GM23338 (cell line): ENCODE data around the gene PRR22. TPM values are rescaled to one million over a fixed set of nuclear protein-coding genes. Genes with fewer than 3 reads are reported as not detected.

Experiments used
- ATAC-seq: fragments of 200-7000 bp; cut with Tn5 transposase; 3 replicates; pipeline ENCODE4 v1.9.1; 2020
- DNase-seq: peaks from one replicate; pipeline ENCODE4 v3.0.0-alpha.2; 2015; ENCODE audit warnings: low spot score
- H2AFZ ChIP-seq: fragments of 200-600 bp; sonication (generic); 2 replicates; pipeline ENCODE4 v1.8.0; 2016; ENCODE audit warnings: antibody characterized with exemption, mild to moderate bottlenecking, moderate library complexity
- H3F3A ChIP-seq: fragments of 200-600 bp; sonication (generic); replicated peaks from 2 replicates; pipeline ENCODE4 v1.8.0; 2017; ENCODE audit warnings: antibody characterized with exemption, mixed run types, low read depth
- H3K27ac ChIP-seq: fragments of 200-600 bp; sonication (generic); 2 replicates; pipeline ENCODE4 v1.6.1; 2016; ENCODE audit warnings: low read depth
- H3K27me3 ChIP-seq: fragments of 200-600 bp; sonication (generic); 2 replicates; pipeline ENCODE4 v1.8.0; 2016; ENCODE audit warnings: mild to moderate bottlenecking, mixed run types, moderate library complexity; ENCODE audit not compliant: insufficient read depth
- H3K36me3 ChIP-seq: fragments of 200-600 bp; sonication (generic); 2 replicates; pipeline ENCODE4 v1.8.0; 2016; ENCODE audit warnings: mild to moderate bottlenecking; ENCODE audit not compliant: insufficient read depth
- H3K4me1 ChIP-seq: fragments of 200-600 bp; sonication (generic); 2 replicates; pipeline ENCODE4 v1.8.0; 2016; ENCODE audit warnings: mild to moderate bottlenecking, moderate library complexity; ENCODE audit not compliant: insufficient read depth
- H3K4me2 ChIP-seq: fragments of 200-600 bp; sonication (generic); 2 replicates; pipeline ENCODE4 v1.7.1; 2017; ENCODE audit warnings: mixed run types
- H3K4me3 ChIP-seq: fragments of 200-600 bp; sonication (generic); 2 replicates; pipeline ENCODE4 v1.6.1; 2016; ENCODE audit warnings: mixed run types
- H3K79me2 ChIP-seq: fragments of 200-600 bp; sonication (generic); replicated peaks from 2 replicates; pipeline ENCODE4 v1.8.0; 2017; ENCODE audit warnings: mild to moderate bottlenecking; ENCODE audit not compliant: insufficient read depth
- H3K9me2 ChIP-seq: fragments of 200-600 bp; sonication (generic); 2 replicates; pipeline ENCODE4 v1.8.0; 2017; ENCODE audit not compliant: insufficient read depth
- H4K20me1 ChIP-seq: fragments of 200-600 bp; sonication (generic); replicated peaks from 2 replicates; pipeline ENCODE4 v1.8.0; 2017; ENCODE audit warnings: mild to moderate bottlenecking; ENCODE audit not compliant: insufficient read depth
- H3K27ac Mint-ChIP-seq: 2 replicates; pipeline ENCODE4 v1.8.0; 2020; ENCODE audit warnings: inconsistent platforms, mild to moderate bottlenecking, moderate library complexity, mixed read lengths
- H3K27me3 Mint-ChIP-seq: 3 replicates; pipeline ENCODE4 v1.8.0; 2022; ENCODE audit warnings: low read depth, mild to moderate bottlenecking, moderate library complexity, mixed read lengths, inconsistent platforms; ENCODE audit not compliant: insufficient read depth, poor library complexity
- H3K36me3 Mint-ChIP-seq: 3 replicates; pipeline ENCODE4 v1.8.0; 2021; ENCODE audit warnings: low read depth, mild to moderate bottlenecking, inconsistent platforms, moderate library complexity, mixed read lengths
- H3K4me1 Mint-ChIP-seq: 3 replicates; pipeline ENCODE4 v1.8.0; 2020; ENCODE audit warnings: mild to moderate bottlenecking, inconsistent platforms, mixed read lengths
- H3K4me3 Mint-ChIP-seq: 3 replicates; pipeline ENCODE4 v1.8.0; 2021; ENCODE audit warnings: moderate library complexity, mild to moderate bottlenecking, inconsistent platforms, mixed read lengths
- H3K9me3 Mint-ChIP-seq: 3 replicates; pipeline ENCODE4 v1.8.0; 2020; ENCODE audit warnings: moderate library complexity, mild to moderate bottlenecking, inconsistent platforms, mixed read lengths
- CREB1 ChIP-seq: fragments of 250-450 bp; sonication (Bioruptor Pico); IDR thresholded peaks from 2 replicates; pipeline ENCODE4 v1.5.0; 2020; ENCODE audit warnings: low read depth, mild to moderate bottlenecking, moderate library complexity
- CTCF ChIP-seq, 2 experiments: fragments of 200-600 bp in 1 of 2; sonication (generic) in 1 of 2; conservative IDR thresholded peaks; 2 replicates each; pipeline versions ENCODE4 v1.5.1 to v1.6.1; 2016 to 2017; ENCODE audit warnings: antibody characterized with exemption in 2 of 2, low read depth in 2 of 2, mild to moderate bottlenecking in 2 of 2, moderate library complexity in 1 of 2
- EZH2 ChIP-seq: fragments of 200-600 bp; sonication (generic); IDR thresholded peaks from one replicate; pipeline ENCODE4 v1.8.0; 2017; ENCODE audit warnings: antibody characterized with exemption, mild to moderate bottlenecking, low read depth; ENCODE audit not compliant: unreplicated experiment
- EZH2phosphoT487 ChIP-seq: fragments of 200-600 bp; sonication (generic); IDR thresholded peaks from one replicate; pipeline ENCODE4 v1.8.1; 2018; ENCODE audit warnings: antibody characterized with exemption; ENCODE audit not compliant: unreplicated experiment
- JUNB ChIP-seq: IDR thresholded peaks from one replicate; pipeline ENCODE4 v1.6.1; 2016; ENCODE audit warnings: antibody characterized with exemption; ENCODE audit not compliant: unreplicated experiment
- NANOG ChIP-seq: IDR thresholded peaks from 2 replicates; pipeline ENCODE4 v1.6.1; 2016; ENCODE audit warnings: antibody characterized with exemption, borderline replicate concordance
- POLR2AphosphoS5 ChIP-seq: IDR thresholded peaks from 2 replicates; pipeline ENCODE4 v1.6.1; 2016; ENCODE audit warnings: antibody characterized with exemption, low read depth
- STAT1 ChIP-seq: IDR thresholded peaks from one replicate; pipeline ENCODE4 v1.6.1; 2016; ENCODE audit warnings: antibody characterized with exemption; ENCODE audit not compliant: unreplicated experiment
- ZNF114 ChIP-seq: fragments of 250-450 bp; sonication (Bioruptor Pico); IDR thresholded peaks from 2 replicates; pipeline ENCODE4 v1.5.0; 2020; ENCODE audit warnings: mild to moderate bottlenecking, moderate library complexity
- ZNF331 ChIP-seq: fragments of 250-450 bp; sonication (Bioruptor Pico); IDR thresholded peaks from 2 replicates; pipeline ENCODE4 v1.5.0; 2020; ENCODE audit warnings: low read depth, mild to moderate bottlenecking, moderate library complexity
- polyA plus RNA-seq: library from polyadenylated mRNA; unstranded; fragments of >200 nt; fragmentation: Nextera tagmentation; extraction: Ambion mirVana; gene quantifications from 2 replicates; pipeline ENCODE4 v1.2.1, GENCODE V29; 2016
- total RNA-seq: library from RNA; depleted of rRNA; stranded (reverse); fragments of >200 nt; shearing (Covaris generic); gene quantifications from 2 replicates; pipeline ENCODE4 v1.2.3, GENCODE V29; 2014
- TF ChIP-seq, protein P1 (sequence below): IDR thresholded peaks from 2 replicates; pipeline ENCODE4 v1.6.1; 2016; ENCODE audit warnings: antibody characterized with exemption

The PRR22 gene
- total and polyA plus RNA-seq, 2 experiments from 2014 or later: 1.0 to 1.2 TPM

DNA sequence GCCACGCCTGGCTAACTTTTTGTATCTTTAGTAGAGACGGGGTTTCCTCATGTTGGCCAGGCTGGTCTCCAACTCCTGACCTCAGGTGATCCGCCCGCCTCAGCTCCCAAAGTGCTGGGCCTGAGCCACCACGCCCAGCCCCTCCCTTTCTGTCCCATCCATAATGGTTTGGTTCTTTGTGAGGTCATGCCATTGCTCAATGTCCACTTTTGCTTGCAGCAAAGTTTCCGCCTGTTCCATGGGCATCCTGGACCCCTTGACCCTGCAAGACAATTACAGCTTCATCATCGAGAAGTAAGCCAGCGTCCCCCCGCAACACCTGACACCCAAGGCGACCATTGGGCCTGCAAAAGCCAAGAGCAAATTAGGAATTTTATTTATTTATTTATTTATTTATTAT, 16.6 kb downstream of the PRR22 start:
- H3K4me1 Mint-ChIP-seq: peaks cover 2% of the 10 kb centered on the region; the same call in 1 of the 3 replicates

DNA sequence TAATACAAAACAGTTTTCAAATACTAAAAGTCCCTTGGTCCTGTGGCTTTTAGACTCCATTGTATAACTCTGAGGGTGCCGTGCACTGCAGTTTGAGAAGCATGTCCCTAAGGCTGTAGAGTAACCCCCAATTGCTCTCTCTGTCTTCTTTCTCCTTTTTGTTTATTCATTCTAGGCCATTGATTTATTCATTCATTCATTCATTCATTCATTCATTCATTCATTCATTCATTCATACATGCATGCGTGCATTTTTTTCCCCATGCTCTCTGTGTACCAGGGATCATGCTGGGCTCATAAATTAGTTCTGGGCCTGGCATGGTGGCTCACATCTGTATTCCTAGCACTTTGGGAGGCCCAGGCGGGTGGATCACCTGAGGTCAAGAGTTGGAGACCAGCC, 19.3 kb downstream of the PRR22 start:
- Mint-ChIP-seq H3K27ac (no peak overlapping the region), H3K9me3 (peaks cover 3% of the 10 kb centered on the region; the same call in 2 of the 3 replicates), H3K4me1 (peaks cover 2% of the 10 kb centered on the region; the same call in 1 of the 3 replicates), H3K36me3 (no peaks in the 10 kb centered on the region), H3K27me3 (peaks cover 5% of the 10 kb centered on the region), H3K4me3 (no peak overlapping the region)
- no peaks in the 10 kb centered on the region for H3F3A ChIP-seq
- no peak overlapping the region for H3K4me3 ChIP-seq
- no peak overlapping the region for H2AFZ ChIP-seq
- no peak overlapping the region for H3K4me2 ChIP-seq
- H4K20me1 ChIP-seq: no peaks in the 10 kb centered on the region
- H3K27me3 ChIP-seq: no peaks in the 10 kb centered on the region
- no peaks in the 10 kb centered on the region for H3K4me1 ChIP-seq
- no peak for ATAC-seq
- no peaks in the 10 kb centered on the region for H3K79me2 ChIP-seq
- H3K36me3 ChIP-seq: no peaks in the 10 kb centered on the region
- DNase-seq: no peak
- no peak overlapping the region for H3K27ac ChIP-seq
- H3K9me2 ChIP-seq: no peaks in the 10 kb centered on the region; the same call in 1 of the 2 replicates
- TF ChIP-seq JUNB: no peak
- TF ChIP-seq STAT1: no peak
- no peak for TF ChIP-seq ZNF114 (CRISPR knock-in tag)
- no peak for TF ChIP-seq NANOG
- no peak for TF ChIP-seq EZH2phosphoT487
- no peak for TF ChIP-seq ZNF331 (CRISPR knock-in tag)
- no peak for TF ChIP-seq CREB1
- TF ChIP-seq, protein P1, sequence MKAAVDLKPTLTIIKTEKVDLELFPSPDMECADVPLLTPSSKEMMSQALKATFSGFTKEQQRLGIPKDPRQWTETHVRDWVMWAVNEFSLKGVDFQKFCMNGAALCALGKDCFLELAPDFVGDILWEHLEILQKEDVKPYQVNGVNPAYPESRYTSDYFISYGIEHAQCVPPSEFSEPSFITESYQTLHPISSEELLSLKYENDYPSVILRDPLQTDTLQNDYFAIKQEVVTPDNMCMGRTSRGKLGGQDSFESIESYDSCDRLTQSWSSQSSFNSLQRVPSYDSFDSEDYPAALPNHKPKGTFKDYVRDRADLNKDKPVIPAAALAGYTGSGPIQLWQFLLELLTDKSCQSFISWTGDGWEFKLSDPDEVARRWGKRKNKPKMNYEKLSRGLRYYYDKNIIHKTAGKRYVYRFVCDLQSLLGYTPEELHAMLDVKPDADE: no peak
- TF ChIP-seq CTCF (conservative IDR thresholded peaks at IDR 0.05; ENCODE audit: low read depth in 2 of 2): no peak
- no peak for TF ChIP-seq POLR2AphosphoS5

More for the DNA sequence above, 16.6 kb downstream of the PRR22 start:
- Histone ChIP-seq H4K20me1 (no peaks in the 10 kb centered on the region), H3K27ac (no peak overlapping the region), H3K9me2 (0 out of 2 replicates have a peak, but pooled peaks cover 2% of the 10 kb centered on the region), H3K79me2 (no peaks in the 10 kb centered on the region), H3F3A (no peaks in the 10 kb centered on the region), H3K36me3 (no peaks in the 10 kb centered on the region), H3K27me3 (no peaks in the 10 kb centered on the region), H3K4me2 (no peak overlapping the region), H3K4me1 (no peaks in the 10 kb centered on the region), H3K4me3 (no peak overlapping the region), H2AFZ (no peak overlapping the region)
- Mint-ChIP-seq H3K36me3 (no peaks in the 10 kb centered on the region), H3K27me3 (peaks cover 7% of the 10 kb centered on the region), H3K27ac (no peak overlapping the region), H3K4me3 (no peak overlapping the region), H3K9me3 (no peaks in the 10 kb centered on the region)
- DNase-seq (no peak), ATAC-seq (no peak)
- no peak for TF ChIP-seq POLR2AphosphoS5
- no peak for TF ChIP-seq NANOG
- TF ChIP-seq EZH2phosphoT487: no peak
- TF ChIP-seq ZNF331 (CRISPR knock-in tag): no peak
- no peak for TF ChIP-seq ZNF114 (CRISPR knock-in tag)
- no peak for TF ChIP-seq EZH2
- no peak for TF ChIP-seq STAT1
- TF ChIP-seq, protein P1: no peak
